Liver (tissue), 3 donors: ENCODE measurements around the gene NCOA3.

Experiments
- CTCF ChIP-seq: fragments of 150-350 bp; IDR thresholded peaks from 2 replicates; pipeline ENCODE4 v1.5.1; 2017; ENCODE audit warnings: improper control_type of control experiment, low read depth, low read length; ENCODE audit not compliant: missing input control
- EGR1 ChIP-seq, 2 donors: IDR thresholded peaks; 2 replicates each; pipeline ENCODE4 v1.6.1; 2016 to 2018; ENCODE audit warnings: antibody characterized with exemption in 2 of 2, low read depth in 2 of 2
- GABPA ChIP-seq, 2 donors: IDR thresholded peaks in 1 of 2; conservative IDR thresholded peaks in 1 of 2; 2 replicates each; pipeline ENCODE4 v1.6.1; 2016; ENCODE audit warnings: antibody characterized with exemption in 2 of 2, mild to moderate bottlenecking in 1 of 2, moderate library complexity in 1 of 2
- HNF4A ChIP-seq, 2 donors: conservative IDR thresholded peaks; 2 replicates each; pipeline ENCODE4 v1.6.1; 2016; ENCODE audit warnings: antibody characterized with exemption in 2 of 2, mild to moderate bottlenecking in 2 of 2
- RAD21 ChIP-seq, 2 donors: IDR thresholded peaks; 2 replicates each; pipeline ENCODE4 v1.6.1; 2016; ENCODE audit warnings: antibody characterized with exemption in 2 of 2, mild to moderate bottlenecking in 2 of 2
- TAF1 ChIP-seq: conservative IDR thresholded peaks from 2 replicates; pipeline ENCODE4 v1.6.1; 2016; ENCODE audit warnings: antibody characterized with exemption, mild to moderate bottlenecking
- TF ChIP-seq, protein P1 (sequence below): IDR thresholded peaks from 2 replicates; pipeline ENCODE4 v1.6.1; 2016; ENCODE audit warnings: antibody characterized with exemption
- TF ChIP-seq, protein P2 (sequence below): IDR thresholded peaks from 2 replicates; pipeline ENCODE4 v1.6.1; 2016; ENCODE audit warnings: antibody characterized with exemption
- donor health status: healthy.
- donor health status: healthy.

DNA sequence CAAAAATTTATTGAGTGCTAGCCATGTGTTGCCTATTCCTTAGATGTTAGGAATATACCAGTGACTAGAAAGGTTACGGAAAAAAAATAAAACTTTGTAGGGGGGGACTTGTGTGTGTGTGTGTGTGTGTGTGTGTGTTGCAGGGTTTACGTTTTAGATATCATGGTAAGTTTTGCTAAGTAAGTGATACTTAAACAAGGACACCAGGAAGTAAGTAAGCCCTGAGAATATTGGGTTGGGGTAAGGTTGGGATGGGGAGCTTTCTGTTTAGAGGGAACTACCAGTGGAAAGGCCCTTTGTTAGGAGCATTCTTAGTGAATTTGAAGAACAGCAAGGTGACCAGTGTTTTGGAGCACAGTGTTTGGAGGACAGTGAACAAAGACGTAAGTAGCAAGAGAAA is 30.3 kb downstream of the NCOA3 start:
- no peak for TF ChIP-seq CTCF
- TF ChIP-seq GABPA (IDR thresholded peaks at IDR 0.05 in 1 of 2, conservative IDR thresholded peaks at IDR 0.05 in 1 of 2): no peak
- no peak for TF ChIP-seq RAD21 (IDR thresholded peaks at IDR 0.05)
- TF ChIP-seq, protein P1, sequence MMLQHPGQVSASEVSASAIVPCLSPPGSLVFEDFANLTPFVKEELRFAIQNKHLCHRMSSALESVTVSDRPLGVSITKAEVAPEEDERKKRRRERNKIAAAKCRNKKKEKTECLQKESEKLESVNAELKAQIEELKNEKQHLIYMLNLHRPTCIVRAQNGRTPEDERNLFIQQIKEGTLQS: no peak
- TF ChIP-seq EGR1 (IDR thresholded peaks at IDR 0.05; ENCODE audit: low read depth in 2 of 2): no peak
- TF ChIP-seq, protein P2, sequence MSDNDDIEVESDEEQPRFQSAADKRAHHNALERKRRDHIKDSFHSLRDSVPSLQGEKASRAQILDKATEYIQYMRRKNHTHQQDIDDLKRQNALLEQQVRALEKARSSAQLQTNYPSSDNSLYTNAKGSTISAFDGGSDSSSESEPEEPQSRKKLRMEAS: no peak
- no peak for TF ChIP-seq TAF1
- TF ChIP-seq HNF4A (conservative IDR thresholded peaks at IDR 0.05): no peak
